GM12874 (cell line): ENCODE data around the gene GOLGA2.

Experiments
- CTCF ChIP-seq: IDR thresholded peaks from 2 replicates; pipeline ENCODE4 v1.5.1; 2011; ENCODE audit warnings: low read depth, mild to moderate bottlenecking, control low read depth, low read length, moderate library complexity; ENCODE audit not compliant: insufficient read depth

GOLGA2 gene

GRCh38 chr9:128233817-128234406, 41.9 kb downstream of the GOLGA2 start:
- TF ChIP-seq CTCF = no peak

- no peak for TF ChIP-seq CTCF
These were observed 43.0 kb downstream of the GOLGA2 start for GRCh38 chr9:128232528-128233428.

DNA sequence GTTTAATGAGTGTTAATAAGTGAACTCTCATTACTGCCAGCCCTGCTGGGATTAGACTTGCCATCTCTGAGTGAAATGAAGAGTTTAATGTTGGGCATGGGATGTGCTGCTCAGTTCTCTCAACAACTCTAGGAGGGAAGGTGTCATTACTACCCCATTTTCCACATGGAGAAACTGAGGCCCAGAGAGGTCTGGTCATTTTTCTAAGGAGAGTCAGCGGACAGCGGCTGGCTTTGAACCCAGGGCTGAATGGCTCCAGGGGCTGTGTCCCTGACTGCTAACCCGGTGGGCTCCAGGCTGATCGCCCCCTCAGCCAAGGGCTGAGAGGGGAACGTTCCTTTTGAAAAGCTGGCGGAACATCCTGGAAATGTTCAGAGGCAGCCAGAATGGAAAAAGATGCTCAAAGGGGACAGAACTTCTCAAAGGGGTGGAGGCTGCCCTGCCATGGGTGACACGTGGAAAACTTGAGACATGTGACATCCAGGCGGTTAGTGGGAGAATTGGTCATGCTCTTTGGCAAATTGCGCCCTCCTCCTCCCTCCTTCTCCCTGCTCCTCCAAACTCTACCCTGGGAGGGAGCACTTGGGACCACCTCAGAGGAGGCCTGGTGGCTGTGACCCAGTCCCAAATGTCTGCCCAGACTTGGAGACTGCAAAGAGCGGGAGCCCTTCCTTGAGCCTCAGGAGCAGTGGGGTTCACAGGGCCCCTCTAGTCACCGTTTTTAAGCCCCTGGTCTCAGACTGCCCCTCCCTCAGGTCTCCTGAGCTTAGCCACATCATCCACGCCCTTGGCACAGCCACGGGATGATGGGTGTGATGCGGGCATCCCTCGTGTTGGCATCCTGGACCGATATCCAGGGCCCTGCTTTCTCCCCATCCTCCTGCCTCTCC, 43.9 kb downstream of the GOLGA2 start:
- no peak for TF ChIP-seq CTCF

- no peak for TF ChIP-seq CTCF
These were observed 49.4 kb downstream of the GOLGA2 start for GRCh38 chr9:128226412-128226801.

GRCh38 chr9:128225770-128226411, 49.9 kb downstream of the GOLGA2 start:
- TF ChIP-seq CTCF = no peak

GRCh38 chr9:128224877-128225276, 50.9 kb downstream of the GOLGA2 start:
- no peak for TF ChIP-seq CTCF
